Glutamatergic neuron (in vitro differentiated cells): ENCODE results near the gene SGPP2. TPM values are rescaled to one million over a fixed set of nuclear protein-coding genes. Genes with fewer than 3 reads are reported as not detected.

ENCODE experiments used
- DNase-seq: peaks from one replicate; pipeline ENCODE4 v3.0.0; 2022
- H3K27ac Mint-ChIP-seq: one replicate; pipeline ENCODE4 v1.8.0; 2020; ENCODE audit warnings: mild to moderate bottlenecking, mixed read lengths, inconsistent platforms; ENCODE audit not compliant: unreplicated experiment
- H3K27me3 Mint-ChIP-seq: one replicate; pipeline ENCODE4 v1.8.0; 2020; ENCODE audit warnings: mild to moderate bottlenecking, moderate library complexity, mixed read lengths, inconsistent platforms; ENCODE audit not compliant: unreplicated experiment
- H3K36me3 Mint-ChIP-seq: one replicate; pipeline ENCODE4 v1.8.0; 2020; ENCODE audit warnings: mild to moderate bottlenecking, mixed read lengths, inconsistent platforms; ENCODE audit not compliant: unreplicated experiment
- H3K4me1 Mint-ChIP-seq: one replicate; pipeline ENCODE4 v1.8.0; 2020; ENCODE audit warnings: mild to moderate bottlenecking, low read depth, mixed read lengths, inconsistent platforms; ENCODE audit not compliant: unreplicated experiment
- H3K4me3 Mint-ChIP-seq: one replicate; pipeline ENCODE4 v1.8.0; 2020; ENCODE audit warnings: mild to moderate bottlenecking, mixed read lengths, inconsistent platforms; ENCODE audit not compliant: unreplicated experiment
- H3K9me3 Mint-ChIP-seq: one replicate; pipeline ENCODE4 v1.8.0; 2020; ENCODE audit warnings: mild to moderate bottlenecking, moderate library complexity, mixed read lengths, inconsistent platforms; ENCODE audit not compliant: unreplicated experiment
- CTCF ChIP-seq: fragments of 200-600 bp; sonication (generic); IDR thresholded peaks from one replicate; pipeline ENCODE4 v1.5.0; 2021; ENCODE audit not compliant: partially characterized antibody, unreplicated experiment
- total RNA-seq: library from RNA; stranded (reverse); fragmentation: NEBNext Ultra II Directional; extraction: Animal tissue kit (Norgen Biotek cat#: 25700); gene quantifications from one replicate; pipeline ENCODE4 v1.2.1, GENCODE V29; 2021; ENCODE audit not compliant: unreplicated experiment

SGPP2 gene
- total RNA-seq, 1 donor from 2014 or later = 2.1 TPM

- H3K4me1 Mint-ChIP-seq = peaks cover 4% of the 10 kb centered on the region
- H3K4me3 Mint-ChIP-seq = no peak overlapping the region
- H3K27me3 Mint-ChIP-seq = no peaks in the 10 kb centered on the region
- H3K36me3 Mint-ChIP-seq = no peaks in the 10 kb centered on the region
- no peak for DNase-seq
- peaks cover 3% of the 10 kb centered on the region for H3K9me3 Mint-ChIP-seq
- no peak overlapping the region for H3K27ac Mint-ChIP-seq
- no peak for TF ChIP-seq CTCF
Measured at GRCh38 chr2:222522082-222522481, 97.7 kb downstream of the SGPP2 start.

GRCh38 chr2:222523783-222524544, 99.6 kb downstream of the SGPP2 start:
- no peaks in the 10 kb centered on the region for H3K27me3 Mint-ChIP-seq
- no peak overlapping the region for H3K4me3 Mint-ChIP-seq
- TF ChIP-seq CTCF = no peak
- H3K4me1 Mint-ChIP-seq = peaks cover 4% of the 10 kb centered on the region
- no peak for DNase-seq
- no peaks in the 10 kb centered on the region for H3K36me3 Mint-ChIP-seq
- no peak overlapping the region for H3K27ac Mint-ChIP-seq
- peaks cover 2% of the 10 kb centered on the region for H3K9me3 Mint-ChIP-seq

- Mint-ChIP-seq H3K4me1 (peaks cover 4% of the 10 kb centered on the region), H3K27ac (peak overlapping the region; percentile 26), H3K36me3 (peaks cover 5% of the 10 kb centered on the region), H3K27me3 (no peaks in the 10 kb centered on the region), H3K9me3 (peaks cover 2% of the 10 kb centered on the region), H3K4me3 (no peak overlapping the region)
- TF ChIP-seq CTCF = no peak
- DNase-seq = no peak
Measured at GRCh38 chr2:222525811-222526210, 101.5 kb downstream of the SGPP2 start.

GRCh38 chr2:222526480-222527277, 102.3 kb downstream of the SGPP2 start:
- no peak for DNase-seq
- H3K27me3 Mint-ChIP-seq = no peaks in the 10 kb centered on the region
- H3K4me3 Mint-ChIP-seq = no peak overlapping the region
- H3K9me3 Mint-ChIP-seq = peaks cover 2% of the 10 kb centered on the region
- TF ChIP-seq CTCF = no peak
- peaks cover 4% of the 10 kb centered on the region for H3K4me1 Mint-ChIP-seq
- no peak overlapping the region for H3K27ac Mint-ChIP-seq
- peaks cover 5% of the 10 kb centered on the region for H3K36me3 Mint-ChIP-seq

GRCh38 chr2:222532315-222532714, 108.0 kb downstream of the SGPP2 start:
- Mint-ChIP-seq H3K27me3 (no peaks in the 10 kb centered on the region), H3K4me3 (no peak overlapping the region), H3K9me3 (no peaks in the 10 kb centered on the region), H3K27ac (no peak overlapping the region), H3K4me1 (no peaks in the 10 kb centered on the region), H3K36me3 (peaks cover 5% of the 10 kb centered on the region)
- TF ChIP-seq CTCF = no peak
- no peak for DNase-seq
